Epithelial cell of prostate (primary cell): ENCODE data around the gene CAVIN3.

Source experiments
- DNase-seq: peaks from one replicate; pipeline ENCODE4 v3.0.0-alpha.2; 2011; ENCODE audit warnings: low read depth, low spot score
- H3K27ac ChIP-seq: fragments of 450-650 bp; 2 replicates; pipeline ENCODE4 v1.5.1; 2017; ENCODE audit warnings: mild to moderate bottlenecking

Gene CAVIN3

DNA sequence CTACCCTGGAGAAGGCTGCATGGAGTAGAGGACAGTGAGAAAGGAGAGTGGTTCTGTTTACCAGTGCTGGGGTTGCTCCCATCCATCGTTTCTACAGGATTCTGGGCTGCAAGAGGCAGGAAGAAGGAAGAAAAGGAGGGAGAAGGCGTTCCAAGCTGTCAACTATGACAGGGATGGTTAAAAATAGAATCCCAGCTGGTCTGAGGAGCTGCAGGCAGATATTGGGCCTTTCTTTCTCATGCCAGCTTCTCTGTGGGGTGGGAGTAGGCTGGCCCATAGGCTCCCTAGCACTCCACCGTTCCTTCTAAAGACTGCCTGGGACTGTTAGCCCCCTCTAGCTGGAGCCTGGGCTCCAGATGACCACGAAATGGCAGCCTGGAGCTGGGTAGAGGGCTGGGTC, 47.1 kb downstream of the CAVIN3 start:
- no peak overlapping the region for H3K27ac ChIP-seq
- no peak for DNase-seq

DNA sequence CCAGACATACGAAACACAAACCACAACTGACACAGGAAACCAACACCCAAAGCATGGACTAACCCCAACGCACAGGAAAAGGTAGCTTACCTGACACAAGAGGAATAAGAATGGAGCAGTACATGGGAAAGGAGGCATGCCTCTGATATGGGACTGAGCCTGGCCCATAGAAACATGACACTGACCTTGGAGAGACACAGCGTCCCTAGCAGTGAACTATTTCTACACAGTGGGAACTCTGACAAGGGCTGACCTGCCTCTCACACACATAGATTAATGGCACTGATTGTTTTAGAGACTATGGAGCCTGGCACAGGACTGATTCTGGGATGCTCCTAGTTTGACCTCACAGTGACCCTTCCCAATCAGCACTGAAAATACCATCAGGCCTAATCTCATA, 48.7 kb downstream of the CAVIN3 start:
- DNase-seq: no peak
- H3K27ac ChIP-seq: no peak overlapping the region

DNA sequence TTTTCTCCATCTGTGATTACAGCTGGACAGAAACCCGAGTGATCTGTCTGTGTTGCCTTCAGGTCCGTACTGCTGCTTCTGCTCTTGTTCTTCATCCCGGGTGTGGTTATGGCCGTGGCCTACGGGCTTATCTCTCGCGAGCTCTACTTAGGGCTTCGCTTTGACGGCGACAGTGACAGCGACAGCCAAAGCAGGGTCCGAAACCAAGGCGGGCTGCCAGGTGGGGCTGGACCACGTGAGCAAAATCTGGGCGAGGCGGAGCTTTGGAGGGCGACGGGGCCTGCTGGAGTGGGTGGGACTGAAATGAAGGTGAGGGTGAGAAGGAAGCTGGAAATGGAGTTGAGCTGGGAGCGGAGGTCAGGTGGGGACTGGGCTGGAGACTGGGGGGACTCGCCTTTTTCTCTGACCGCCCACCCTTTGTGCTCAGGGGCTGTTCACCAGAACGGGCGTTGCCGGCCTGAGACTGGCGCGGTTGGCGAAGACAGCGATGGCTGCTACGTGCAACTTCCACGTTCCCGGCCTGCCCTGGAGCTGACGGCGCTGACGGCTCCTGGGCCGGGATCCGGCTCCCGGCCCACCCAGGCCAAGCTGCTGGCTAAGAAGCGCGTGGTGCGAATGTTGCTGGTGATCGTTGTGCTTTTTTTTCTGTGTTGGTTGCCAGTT, 49.6 kb downstream of the CAVIN3 start:
- no peak overlapping the region for H3K27ac ChIP-seq
- DNase-seq: no peak

DNA sequence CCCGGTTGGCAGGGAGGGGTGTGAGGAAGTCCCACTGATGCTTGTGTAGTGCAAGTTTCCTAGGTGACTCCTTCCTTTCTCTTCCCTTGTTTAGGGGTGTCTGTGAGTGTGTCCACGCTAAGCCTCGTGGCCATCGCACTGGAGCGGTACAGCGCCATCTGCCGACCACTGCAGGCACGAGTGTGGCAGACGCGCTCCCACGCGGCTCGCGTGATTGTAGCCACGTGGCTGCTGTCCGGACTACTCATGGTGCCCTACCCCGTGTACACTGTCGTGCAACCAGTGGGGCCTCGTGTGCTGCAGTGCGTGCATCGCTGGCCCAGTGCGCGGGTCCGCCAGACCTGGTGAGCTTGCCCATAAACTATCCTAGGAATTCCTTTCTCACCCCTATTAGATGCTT, 50.3 kb downstream of the CAVIN3 start:
- no peak for DNase-seq
- no peak overlapping the region for H3K27ac ChIP-seq
